GM12892 (cell line): ENCODE data around the gene EPHB6.
A peak's percentile ranks its signal among the peaks of the same experiment; 100 is the strongest.

ENCODE experiments used
- POLR2A ChIP-seq: IDR thresholded peaks from 2 replicates; pipeline ENCODE4 v1.6.1; 2011; ENCODE audit warnings: low read depth, low read length, control low read depth
- POLR2AphosphoS5 ChIP-seq: IDR thresholded peaks from 2 replicates; pipeline ENCODE4 v1.6.1; 2011; ENCODE audit warnings: low read depth, low read length, control low read depth

DNA sequence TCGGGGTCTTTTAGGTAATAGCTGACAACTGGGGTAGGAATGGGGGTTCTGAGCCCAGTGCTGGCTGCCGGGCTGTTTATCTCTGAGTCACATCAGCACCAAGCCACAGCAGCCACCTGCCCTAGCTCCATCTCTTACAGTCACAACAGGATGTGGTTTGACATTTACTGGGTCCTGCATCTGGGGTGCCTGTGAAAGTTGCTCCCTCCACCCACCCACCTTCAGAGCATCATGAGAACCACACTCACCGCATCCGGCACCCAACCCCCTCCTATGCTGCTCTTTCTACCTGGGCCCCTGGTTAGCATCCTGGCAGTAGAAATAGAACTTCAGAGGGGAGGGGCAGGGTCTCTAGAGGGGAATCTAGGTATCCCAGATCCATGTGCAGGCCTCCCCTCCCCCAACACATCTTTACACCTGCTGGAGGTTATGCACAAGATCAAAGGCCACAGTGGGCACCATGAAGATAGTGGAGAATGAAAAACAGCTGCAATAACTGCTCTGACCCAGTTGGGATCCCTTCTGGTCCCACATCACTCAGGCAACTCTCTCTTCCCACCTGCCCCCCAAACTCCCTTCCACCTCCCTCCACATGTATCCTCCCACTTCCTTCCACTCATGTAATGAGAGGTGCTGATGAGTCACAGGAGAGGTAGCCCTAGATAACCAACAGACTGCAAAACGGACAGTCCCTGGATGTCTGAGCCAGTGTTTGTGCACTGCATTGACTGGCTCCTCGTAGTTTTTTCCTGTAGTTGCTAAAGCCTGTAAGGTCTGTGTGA, 45.9 kb upstream of the EPHB6 start:
- TF ChIP-seq POLR2AphosphoS5 = peak; percentile 76; the same call in 1 of the 2 replicates
- peak; percentile 74 for TF ChIP-seq POLR2A
